GM06990 (cell line): ENCODE measurements around the gene CDS1.

ENCODE experiments used
- DNase-seq: peaks from one replicate; pipeline ENCODE4 v3.0.0-alpha.2; 2011; ENCODE audit not compliant: insufficient read length; ENCODE audit errors: extremely low read depth
- H3K27me3 ChIP-seq: replicated peaks from 2 replicates; pipeline ENCODE4 v1.6.0; 2011; ENCODE audit warnings: low read length; ENCODE audit not compliant: control insufficient read depth, insufficient read depth
- H3K36me3 ChIP-seq: 2 replicates; pipeline ENCODE4 v1.5.1; 2011; ENCODE audit warnings: low read length; ENCODE audit not compliant: control insufficient read depth, insufficient read depth
- H3K4me3 ChIP-seq: replicated peaks from 2 replicates; pipeline ENCODE4 v1.5.1; 2011; ENCODE audit warnings: low read depth, mild to moderate bottlenecking, control low read depth, low read length
- CTCF ChIP-seq: IDR thresholded peaks from 2 replicates; pipeline ENCODE4 v1.5.1; 2011; ENCODE audit warnings: low read length, control low read depth, mild to moderate bottlenecking, inconsistent platforms; ENCODE audit not compliant: insufficient read depth, poor library complexity, severe bottlenecking

The CDS1 gene

GRCh38 chr4:84648178-84648577, 65.3 kb downstream of the CDS1 start:
- no peaks in the 10 kb centered on the region for H3K27me3 ChIP-seq
- no peak for DNase-seq
- TF ChIP-seq CTCF: no peak
- H3K36me3 ChIP-seq: no peaks in the 10 kb centered on the region
- no peak overlapping the region for H3K4me3 ChIP-seq

GRCh38 chr4:84648863-84649647, 66.1 kb downstream of the CDS1 start:
- H3K4me3 ChIP-seq: no peak overlapping the region

GRCh38 chr4:84651499-84651898, 68.6 kb downstream of the CDS1 start:
- no peak for DNase-seq
- no peak overlapping the region for H3K4me3 ChIP-seq
- TF ChIP-seq CTCF: no peak

More at GRCh38 chr4:84648863-84649647, 66.1 kb downstream of the CDS1 start:
- TF ChIP-seq CTCF: no peak
- DNase-seq: no peak
- Histone ChIP-seq H3K36me3 (no peaks in the 10 kb centered on the region), H3K27me3 (no peaks in the 10 kb centered on the region)

GRCh38 chr4:84652478-84652877, 69.6 kb downstream of the CDS1 start:
- Histone ChIP-seq H3K27me3 (no peaks in the 10 kb centered on the region), H3K4me3 (no peak overlapping the region), H3K36me3 (no peaks in the 10 kb centered on the region)
- DNase-seq: no peak
- TF ChIP-seq CTCF: no peak

More at GRCh38 chr4:84651499-84651898, 68.6 kb downstream of the CDS1 start:
- H3K27me3 ChIP-seq: no peaks in the 10 kb centered on the region
- H3K36me3 ChIP-seq: no peaks in the 10 kb centered on the region

GRCh38 chr4:84660606-84661005, 77.7 kb downstream of the CDS1 start:
- DNase-seq: no peak
- Histone ChIP-seq H3K36me3 (no peaks in the 10 kb centered on the region), H3K27me3 (no peaks in the 10 kb centered on the region), H3K4me3 (no peak overlapping the region)
- no peak for TF ChIP-seq CTCF
